ENCODE data around the gene HOXA5.

Gene HOXA5

GRCh38 chr7:27118580-27118979, 24.9 kb downstream of the HOXA5 start:
- DNase-seq = no peak
- no peaks in the 10 kb centered on the region for H4K20me1 ChIP-seq (ENCODE audit: insufficient read depth, low read length)
- H3K36me3 ChIP-seq (replicated peaks; ENCODE audit: insufficient read depth, low read length) = no peaks in the 10 kb centered on the region
- TF ChIP-seq EZH2 (optimal IDR thresholded peaks at IDR 0.05; ENCODE audit: low read depth, low read length) (no peak), EZH2phosphoT487 (IDR thresholded peaks at IDR 0.05; ENCODE audit: low read length) (no peak)
- TF ChIP-seq, protein P1, sequence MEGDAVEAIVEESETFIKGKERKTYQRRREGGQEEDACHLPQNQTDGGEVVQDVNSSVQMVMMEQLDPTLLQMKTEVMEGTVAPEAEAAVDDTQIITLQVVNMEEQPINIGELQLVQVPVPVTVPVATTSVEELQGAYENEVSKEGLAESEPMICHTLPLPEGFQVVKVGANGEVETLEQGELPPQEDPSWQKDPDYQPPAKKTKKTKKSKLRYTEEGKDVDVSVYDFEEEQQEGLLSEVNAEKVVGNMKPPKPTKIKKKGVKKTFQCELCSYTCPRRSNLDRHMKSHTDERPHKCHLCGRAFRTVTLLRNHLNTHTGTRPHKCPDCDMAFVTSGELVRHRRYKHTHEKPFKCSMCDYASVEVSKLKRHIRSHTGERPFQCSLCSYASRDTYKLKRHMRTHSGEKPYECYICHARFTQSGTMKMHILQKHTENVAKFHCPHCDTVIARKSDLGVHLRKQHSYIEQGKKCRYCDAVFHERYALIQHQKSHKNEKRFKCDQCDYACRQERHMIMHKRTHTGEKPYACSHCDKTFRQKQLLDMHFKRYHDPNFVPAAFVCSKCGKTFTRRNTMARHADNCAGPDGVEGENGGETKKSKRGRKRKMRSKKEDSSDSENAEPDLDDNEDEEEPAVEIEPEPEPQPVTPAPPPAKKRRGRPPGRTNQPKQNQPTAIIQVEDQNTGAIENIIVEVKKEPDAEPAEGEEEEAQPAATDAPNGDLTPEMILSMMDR (IDR thresholded peaks at IDR 0.05; ENCODE audit: low read length) = no peak
- H3K4me3 ChIP-seq (ENCODE audit: low read length) = no peak overlapping the region
- no peak overlapping the region for H3K4me2 ChIP-seq (ENCODE audit: low read depth, low read length)
- H3K27ac ChIP-seq (ENCODE audit: low read length) = no peak overlapping the region
- H3K9me3 ChIP-seq (replicated peaks; ENCODE audit: insufficient read depth, low read length) = no peaks in the 10 kb centered on the region
- H3K79me2 ChIP-seq (ENCODE audit: low read length) = no peaks in the 10 kb centered on the region
- no peaks in the 10 kb centered on the region for H3F3A ChIP-seq (ENCODE audit: insufficient read depth, low read length)
- H2AFZ ChIP-seq (ENCODE audit: low read length) = no peak overlapping the region
- H3K9ac ChIP-seq (ENCODE audit: low read length) = no peak overlapping the region
- H3K27me3 ChIP-seq (replicated peaks; ENCODE audit: insufficient read depth, low read length) = peaks cover 20% of the 10 kb centered on the region; the same call in 1 of the 2 replicates
- no peaks in the 10 kb centered on the region for H3K9me2 ChIP-seq (replicated peaks; ENCODE audit: insufficient read depth, low read length)
- no peaks in the 10 kb centered on the region for H3K4me1 ChIP-seq (ENCODE audit: low read length)

GRCh38 chr7:27117887-27118491, 25.5 kb downstream of the HOXA5 start:
- Histone ChIP-seq H2AFZ (ENCODE audit: low read length) (no peak overlapping the region), H3K9ac (ENCODE audit: low read length) (no peak overlapping the region), H3K9me2 (replicated peaks; ENCODE audit: insufficient read depth, low read length) (no peaks in the 10 kb centered on the region), H3K27ac (ENCODE audit: low read length) (no peak overlapping the region), H3K27me3 (replicated peaks; ENCODE audit: insufficient read depth, low read length) (peaks cover 20% of the 10 kb centered on the region; the same call in 1 of the 2 replicates), H3K4me2 (ENCODE audit: low read depth, low read length) (no peak overlapping the region), H3K4me3 (ENCODE audit: low read length) (no peak overlapping the region), H3K9me3 (replicated peaks; ENCODE audit: insufficient read depth, low read length) (no peaks in the 10 kb centered on the region), H3K36me3 (replicated peaks; ENCODE audit: insufficient read depth, low read length) (no peaks in the 10 kb centered on the region), H4K20me1 (ENCODE audit: insufficient read depth, low read length) (no peaks in the 10 kb centered on the region), H3F3A (ENCODE audit: insufficient read depth, low read length) (no peaks in the 10 kb centered on the region), H3K4me1 (ENCODE audit: low read length) (no peaks in the 10 kb centered on the region), H3K79me2 (ENCODE audit: low read length) (no peaks in the 10 kb centered on the region)
- no peak for TF ChIP-seq EZH2 (optimal IDR thresholded peaks at IDR 0.05; ENCODE audit: low read depth, low read length)
- TF ChIP-seq, protein P1 (IDR thresholded peaks at IDR 0.05; ENCODE audit: low read length) = no peak
- TF ChIP-seq EZH2phosphoT487 (IDR thresholded peaks at IDR 0.05; ENCODE audit: low read length) = no peak
- DNase-seq = no peak

- H3K9ac ChIP-seq (ENCODE audit: low read length) = no peak overlapping the region
- H3K4me3 ChIP-seq (ENCODE audit: low read length) = no peak overlapping the region
- DNase-seq = no peak
These were observed 26.3 kb downstream of the HOXA5 start for GRCh38 chr7:27116962-27117886.

More at GRCh38 chr7:27116962-27117886, 26.3 kb downstream of the HOXA5 start:
- Histone ChIP-seq H3K4me2 (ENCODE audit: low read depth, low read length) (no peak overlapping the region), H3F3A (ENCODE audit: insufficient read depth, low read length) (no peaks in the 10 kb centered on the region), H3K79me2 (ENCODE audit: low read length) (no peaks in the 10 kb centered on the region), H3K4me1 (ENCODE audit: low read length) (no peaks in the 10 kb centered on the region), H3K9me3 (replicated peaks; ENCODE audit: insufficient read depth, low read length) (no peaks in the 10 kb centered on the region), H3K9me2 (replicated peaks; ENCODE audit: insufficient read depth, low read length) (no peaks in the 10 kb centered on the region), H4K20me1 (ENCODE audit: insufficient read depth, low read length) (no peaks in the 10 kb centered on the region), H3K27me3 (replicated peaks; ENCODE audit: insufficient read depth, low read length) (peaks cover 22% of the 10 kb centered on the region; the same call in 1 of the 2 replicates), H3K27ac (ENCODE audit: low read length) (no peak overlapping the region), H3K36me3 (replicated peaks; ENCODE audit: insufficient read depth, low read length) (no peaks in the 10 kb centered on the region), H2AFZ (ENCODE audit: low read length) (no peak overlapping the region)
- no peak for TF ChIP-seq EZH2 (optimal IDR thresholded peaks at IDR 0.05; ENCODE audit: low read depth, low read length)
- TF ChIP-seq EZH2phosphoT487 (IDR thresholded peaks at IDR 0.05; ENCODE audit: low read length) = no peak
- TF ChIP-seq, protein P1 (IDR thresholded peaks at IDR 0.05; ENCODE audit: low read length) = no peak

Measured in MM.1S (cell line).